AG09309 (cell line): Measurements from ENCODE around the gene CFH.
"Not testable (repeated sequence)": the region's sequence is repeated elsewhere in the genome, so short reads cannot be mapped to it uniquely, and the experiment has no call there.

Experiments used
- DNase-seq: peaks from one replicate; pipeline ENCODE4 v3.0.0-alpha.2; 2010; ENCODE audit warnings: low read depth
- H3K4me3 ChIP-seq: 2 replicates; pipeline ENCODE4 v1.5.1; 2011; ENCODE audit warnings: mild to moderate bottlenecking, low read depth, low read length, moderate library complexity; ENCODE audit not compliant: control insufficient read depth
- TF ChIP-seq, protein P1 (sequence below): IDR thresholded peaks from 2 replicates; pipeline ENCODE4 v1.5.1; 2011; ENCODE audit warnings: mild to moderate bottlenecking, low read depth, low read length, inconsistent platforms; ENCODE audit not compliant: insufficient read depth, control insufficient read depth; ENCODE audit errors: missing control alignments

The CFH gene

DNA sequence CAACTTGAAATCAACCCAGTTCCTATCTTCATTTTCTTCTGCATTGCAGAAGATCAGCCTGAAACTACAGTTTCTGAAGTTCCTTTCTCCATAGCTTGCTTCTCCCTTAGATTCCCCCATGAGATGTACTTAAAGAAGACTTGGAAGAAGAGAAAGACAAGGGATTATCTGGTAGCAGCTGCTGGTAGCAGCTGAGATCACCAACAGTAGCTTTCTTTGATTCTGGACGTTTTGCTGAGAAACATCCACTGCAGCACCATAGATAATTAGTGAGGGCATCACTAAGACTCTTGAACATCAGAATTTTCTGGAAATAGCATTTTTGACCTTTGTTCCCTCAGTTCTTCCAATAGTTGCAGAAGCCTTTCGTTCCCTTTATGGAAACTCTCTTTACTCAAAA, 122.3 kb downstream of the CFH start:
- TF ChIP-seq, protein P1, sequence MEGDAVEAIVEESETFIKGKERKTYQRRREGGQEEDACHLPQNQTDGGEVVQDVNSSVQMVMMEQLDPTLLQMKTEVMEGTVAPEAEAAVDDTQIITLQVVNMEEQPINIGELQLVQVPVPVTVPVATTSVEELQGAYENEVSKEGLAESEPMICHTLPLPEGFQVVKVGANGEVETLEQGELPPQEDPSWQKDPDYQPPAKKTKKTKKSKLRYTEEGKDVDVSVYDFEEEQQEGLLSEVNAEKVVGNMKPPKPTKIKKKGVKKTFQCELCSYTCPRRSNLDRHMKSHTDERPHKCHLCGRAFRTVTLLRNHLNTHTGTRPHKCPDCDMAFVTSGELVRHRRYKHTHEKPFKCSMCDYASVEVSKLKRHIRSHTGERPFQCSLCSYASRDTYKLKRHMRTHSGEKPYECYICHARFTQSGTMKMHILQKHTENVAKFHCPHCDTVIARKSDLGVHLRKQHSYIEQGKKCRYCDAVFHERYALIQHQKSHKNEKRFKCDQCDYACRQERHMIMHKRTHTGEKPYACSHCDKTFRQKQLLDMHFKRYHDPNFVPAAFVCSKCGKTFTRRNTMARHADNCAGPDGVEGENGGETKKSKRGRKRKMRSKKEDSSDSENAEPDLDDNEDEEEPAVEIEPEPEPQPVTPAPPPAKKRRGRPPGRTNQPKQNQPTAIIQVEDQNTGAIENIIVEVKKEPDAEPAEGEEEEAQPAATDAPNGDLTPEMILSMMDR = no peak
- no peak overlapping the region for H3K4me3 ChIP-seq
- DNase-seq = no peak

DNA sequence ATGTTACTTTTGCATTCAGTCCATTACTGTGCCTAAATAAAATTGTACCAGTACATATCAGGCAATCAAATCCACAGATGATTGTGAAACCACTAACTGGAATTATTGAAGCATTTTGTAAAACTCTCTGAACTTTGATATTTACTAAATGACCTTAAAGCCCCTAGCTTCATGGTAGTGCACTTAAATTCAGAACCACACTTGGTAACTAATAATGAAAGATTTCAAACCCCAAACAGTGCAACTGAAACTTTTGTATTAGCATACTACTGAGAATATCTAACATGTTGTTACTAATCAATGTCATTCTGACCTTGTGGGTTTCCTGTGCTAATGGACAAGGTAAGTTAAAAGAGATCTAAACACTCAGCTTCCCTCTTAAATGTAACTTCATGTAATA, 122.8 kb downstream of the CFH start, which contains the start of gene CFHR3:
TSS of gene CFHR3 (plus strand) at position 238 of the 400 bp plus-strand sequence. CDS start at position 285, 47 bp downstream.
- TF ChIP-seq, protein P1 = no peak
- no peak for DNase-seq
- no peak within 1 kb of the TSS for H3K4me3 ChIP-seq

DNA sequence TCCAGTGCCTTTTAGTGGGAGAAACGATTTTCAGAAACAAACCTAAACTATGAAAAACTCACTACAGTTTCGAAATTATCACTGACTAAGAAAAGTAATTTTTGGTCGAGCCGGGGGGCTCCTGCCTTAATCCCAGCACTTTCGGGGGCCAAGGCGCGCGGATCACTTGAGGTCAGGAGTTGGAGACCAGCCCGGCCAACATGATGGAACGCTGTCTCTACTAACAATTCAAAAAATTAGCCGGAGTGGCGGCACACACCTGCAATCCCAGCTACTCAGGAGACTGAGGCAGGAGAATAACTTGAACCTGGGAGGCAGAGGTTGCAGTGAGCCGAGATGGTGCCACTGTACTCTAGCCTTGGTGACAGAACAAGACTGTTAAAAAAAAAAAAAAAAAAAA, 125.8 kb downstream of the CFH start:
- TF ChIP-seq, protein P1 = no peak
- H3K4me3 ChIP-seq = no peak overlapping the region
- no peak for DNase-seq

DNA sequence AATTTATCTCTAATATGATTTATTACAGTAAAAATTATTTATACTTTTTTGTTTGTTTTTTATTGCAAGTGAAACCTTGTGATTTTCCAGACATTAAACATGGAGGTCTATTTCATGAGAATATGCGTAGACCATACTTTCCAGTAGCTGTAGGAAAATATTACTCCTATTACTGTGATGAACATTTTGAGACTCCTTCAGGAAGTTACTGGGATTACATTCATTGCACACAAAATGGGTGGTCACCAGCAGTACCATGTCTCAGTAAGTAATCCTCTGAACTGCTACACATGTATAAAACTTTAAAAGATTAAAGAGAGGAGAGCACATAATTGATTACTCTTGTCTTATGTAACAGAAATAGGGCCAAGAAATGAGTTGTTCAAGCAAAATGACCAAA, 127.2 kb downstream of the CFH start:
- DNase-seq = no peak
- TF ChIP-seq, protein P1 = no peak
- no peak overlapping the region for H3K4me3 ChIP-seq

DNA sequence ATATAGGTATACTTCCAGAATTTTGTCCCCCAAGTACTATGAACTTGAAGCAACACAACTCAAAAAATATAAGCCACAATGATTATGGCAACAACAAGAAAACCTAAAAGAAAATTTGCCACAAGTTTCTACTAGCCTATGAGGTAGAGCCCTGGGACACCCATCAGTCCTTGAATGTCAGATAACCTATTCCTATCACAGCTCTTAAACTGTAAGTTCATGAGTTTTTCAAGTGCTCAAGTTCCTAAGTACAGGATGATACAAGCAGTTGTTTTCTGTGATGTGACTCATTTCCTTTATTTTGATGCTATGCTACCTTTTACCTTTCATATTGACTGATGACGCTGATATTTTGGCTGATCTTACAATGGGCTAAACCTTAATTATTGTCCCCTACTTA, 139.4 kb downstream of the CFH start:
- not testable (repeated sequence) for H3K4me3 ChIP-seq, DNase-seq

DNA sequence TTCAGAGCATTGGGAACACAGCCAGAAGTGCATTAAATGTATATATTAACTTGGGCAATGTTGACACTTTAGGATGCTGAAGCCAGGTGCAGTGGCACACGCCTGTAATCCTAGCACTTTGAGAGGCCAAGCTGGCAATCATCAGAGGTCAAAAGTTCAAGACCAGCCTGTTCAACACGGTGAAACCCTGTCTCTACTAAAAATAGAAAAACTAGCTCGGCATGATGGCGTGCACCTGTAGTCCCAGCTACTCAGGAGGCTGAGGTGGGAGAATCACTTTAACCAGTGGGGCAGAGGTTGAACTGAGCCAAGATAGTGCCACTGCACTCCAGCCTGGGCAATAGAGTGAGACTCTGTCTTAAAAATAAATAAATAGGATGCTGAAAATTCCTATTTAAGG, 142.3 kb downstream of the CFH start:
- H3K4me3 ChIP-seq, DNase-seq: not testable (repeated sequence)
